CMK (cell line): Measurements from ENCODE around the gene ELAPOR1.
A peak's percentile ranks its signal among the peaks of the same experiment; 100 is the strongest.

Source experiments
- DNase-seq: peaks from one replicate; pipeline ENCODE4 v3.0.0-alpha.2; 2010; ENCODE audit warnings: low read depth

The ELAPOR1 gene

GRCh38 chr1:109113590-109114341 lies at the start of gene ELAPOR1:
TSS of gene ELAPOR1 (plus strand) at chr1:109114115. CDS start at chr1:109114184, 69 bp downstream.
- no peak for DNase-seq

- no peak for DNase-seq
Observed at GRCh38 chr1:109065137-109065536, 48.8 kb upstream of the ELAPOR1 start.

- no peak for DNase-seq
Observed at GRCh38 chr1:109067883-109068282, 46.0 kb upstream of the ELAPOR1 start.

- DNase-seq = no peak
Observed at GRCh38 chr1:109069294-109069693, 44.6 kb upstream of the ELAPOR1 start.

GRCh38 chr1:109075531-109076490 lies 38.1 kb upstream of the ELAPOR1 start, which contains the start of gene TAF13:
TSS of gene TAF13 (minus strand) at chr1:109076003. CDS start at chr1:109075947, 56 bp downstream.
- DNase-seq = peak; percentile 79

- no peak for DNase-seq
Observed at GRCh38 chr1:109078317-109078716, 35.6 kb upstream of the ELAPOR1 start.

GRCh38 chr1:109079240-109079622 lies 34.7 kb upstream of the ELAPOR1 start:
- DNase-seq = no peak

GRCh38 chr1:109080441-109081082 lies 33.4 kb upstream of the ELAPOR1 start:
- no peak for DNase-seq

- DNase-seq = no peak
Observed at GRCh38 chr1:109083501-109083900, 30.4 kb upstream of the ELAPOR1 start.

- DNase-seq = no peak
Observed at GRCh38 chr1:109083923-109084322, 30.0 kb upstream of the ELAPOR1 start.

- DNase-seq = no peak
Observed at GRCh38 chr1:109084563-109085517, 29.1 kb upstream of the ELAPOR1 start.

GRCh38 chr1:109089242-109090015 lies 24.5 kb upstream of the ELAPOR1 start:
- peak; percentile 55 for DNase-seq

GRCh38 chr1:109090196-109091077 lies 23.5 kb upstream of the ELAPOR1 start, which contains the start of gene TMEM167B:
TSS of gene TMEM167B (plus strand) at chr1:109090764. CDS start at chr1:109090873, 109 bp downstream.
- DNase-seq = peak; percentile 88

- DNase-seq = peak; percentile 26
Observed at GRCh38 chr1:109091078-109091838, 22.7 kb upstream of the ELAPOR1 start.

- no peak for DNase-seq
Observed at GRCh38 chr1:109091839-109092193, 22.1 kb upstream of the ELAPOR1 start.

GRCh38 chr1:109094377-109094803 lies 19.5 kb upstream of the ELAPOR1 start:
- DNase-seq = no peak

GRCh38 chr1:109094871-109095270 lies 19.0 kb upstream of the ELAPOR1 start:
- DNase-seq = no peak

- DNase-seq = no peak
Observed at GRCh38 chr1:109095631-109096030, 18.3 kb upstream of the ELAPOR1 start.
